Panc1 (cell line): Measurements from ENCODE around the gene ACER1. TPM values are rescaled to one million over a fixed set of nuclear protein-coding genes. Genes with fewer than 3 reads are reported as not detected.
A peak's percentile ranks its signal among the peaks of the same experiment; 100 is the strongest.

ENCODE experiments used
- ATAC-seq: fragments of 200-7000 bp; cut with Tn5 transposase; 2 replicates; pipeline ENCODE4 v1.9.1; 2020; ENCODE audit warnings: mild to moderate bottlenecking, moderate library complexity
- BruUV-seq: library from RNA; stranded (reverse); fragments of 400-500 nt; replicated peaks from 2 replicates; lab custom pipeline; 2021; lab: Mats Ljungman, UMichigan
- CTCF ChIA-PET: fragments of 300-600 bp; sonication (Branson Sonifier 250); formaldehyde crosslinking; loops from one replicate; lab custom pipeline; 2022; ENCODE audit warnings: antibody characterized with exemption; lab: Charles Lee
- POLR2A ChIA-PET: fragments of 300-600 bp; sonication (Branson Sonifier 250); formaldehyde crosslinking; loops from one replicate; lab custom pipeline; 2022; ENCODE audit warnings: antibody characterized with exemption; lab: Charles Lee
- DNase-seq: peaks from one replicate; pipeline ENCODE4 v3.0.0-alpha.2; 2010; ENCODE audit warnings: low read depth, low spot score
- H3K27ac ChIP-seq: 2 replicates; pipeline ENCODE4 v1.5.1; 2011; ENCODE audit warnings: mild to moderate bottlenecking, low read length, inconsistent platforms
- H3K27me3 ChIP-seq: fragments of 200-500 bp; sonication (Bioruptor generic); 2 replicates; pipeline ENCODE4 v1.6.0; 2014; ENCODE audit warnings: low read length, inconsistent platforms; ENCODE audit not compliant: control insufficient read depth, insufficient read depth
- H3K36me3 ChIP-seq: fragments of 200-500 bp; sonication (Bioruptor generic); 2 replicates; pipeline ENCODE4 v1.5.1; 2014; ENCODE audit warnings: inconsistent platforms, mild to moderate bottlenecking, low read length, moderate library complexity; ENCODE audit not compliant: control insufficient read depth, insufficient read depth
- H3K4me1 ChIP-seq: 2 replicates; pipeline ENCODE4 v1.5.1; 2011; ENCODE audit warnings: inconsistent platforms, mild to moderate bottlenecking, low read length, moderate library complexity; ENCODE audit not compliant: control insufficient read depth, insufficient read depth
- H3K4me3 ChIP-seq, 2 experiments: 2 replicates each; pipeline ENCODE4 v1.5.1; 2011 to 2012; ENCODE audit warnings: low read depth in 2 of 2, low read length in 2 of 2, mild to moderate bottlenecking in 2 of 2, inconsistent platforms in 1 of 2, moderate library complexity in 1 of 2
- H3K9me3 ChIP-seq: fragments of 200-500 bp; sonication (Bioruptor generic); 2 replicates; pipeline ENCODE4 v1.5.1; 2014; ENCODE audit warnings: low read depth, mild to moderate bottlenecking, inconsistent platforms, low read length, moderate library complexity; ENCODE audit not compliant: control insufficient read depth, insufficient read depth
- POLR2AphosphoS5 ChIP-seq: IDR thresholded peaks from 2 replicates; pipeline ENCODE4 v1.6.1; 2012; ENCODE audit warnings: mild to moderate bottlenecking, low read depth, low read length, moderate library complexity
- SIN3A ChIP-seq: IDR thresholded peaks from 2 replicates; pipeline ENCODE4 v1.6.1; 2012; ENCODE audit warnings: low read depth, mild to moderate bottlenecking, low read length, moderate library complexity, borderline replicate concordance; ENCODE audit not compliant: insufficient read depth
- TCF7L2 ChIP-seq: IDR thresholded peaks from 2 replicates; pipeline ENCODE4 v1.6.1; 2011; ENCODE audit warnings: mild to moderate bottlenecking, low read depth, low read length, inconsistent platforms
- in situ Hi-C: cut with HindIII; loops from 2 replicates; pipeline ENCODE4 v1.10.0; 2016; ENCODE audit warnings: low sequenced_read_pairs, low pct_unique_long_range_greater_than_20kb
- intact Hi-C: fragments of 100-400 bp; cut with micrococcal nuclease; formaldehyde crosslinking; loops from one replicate; pipeline ENCODE4 v1.10.0; 2022; ENCODE audit not compliant: unreplicated experiment
- total RNA-seq: library from RNA; stranded (reverse); gene quantifications from one replicate; pipeline ENCODE4 v1.2.1, GENCODE V29; 2021; ENCODE audit not compliant: unreplicated experiment
- TF ChIP-seq, protein P1 (sequence below), 2 experiments: IDR thresholded peaks; 2 replicates each; pipeline ENCODE4 v1.6.1; 2011 to 2012; ENCODE audit warnings: low read depth in 2 of 2, control low read depth in 1 of 2, low read length in 1 of 2, mild to moderate bottlenecking in 1 of 2, moderate library complexity in 1 of 2; ENCODE audit not compliant: insufficient read depth in 1 of 2
- TF ChIP-seq, protein P2 (sequence below): fragments of 450-650 bp; IDR thresholded peaks from 2 replicates; pipeline ENCODE4 v1.5.1; 2017; ENCODE audit warnings: mild to moderate bottlenecking

The ACER1 gene
- total RNA-seq, 1 experiment from 2014 or later, result not detected

DNA sequence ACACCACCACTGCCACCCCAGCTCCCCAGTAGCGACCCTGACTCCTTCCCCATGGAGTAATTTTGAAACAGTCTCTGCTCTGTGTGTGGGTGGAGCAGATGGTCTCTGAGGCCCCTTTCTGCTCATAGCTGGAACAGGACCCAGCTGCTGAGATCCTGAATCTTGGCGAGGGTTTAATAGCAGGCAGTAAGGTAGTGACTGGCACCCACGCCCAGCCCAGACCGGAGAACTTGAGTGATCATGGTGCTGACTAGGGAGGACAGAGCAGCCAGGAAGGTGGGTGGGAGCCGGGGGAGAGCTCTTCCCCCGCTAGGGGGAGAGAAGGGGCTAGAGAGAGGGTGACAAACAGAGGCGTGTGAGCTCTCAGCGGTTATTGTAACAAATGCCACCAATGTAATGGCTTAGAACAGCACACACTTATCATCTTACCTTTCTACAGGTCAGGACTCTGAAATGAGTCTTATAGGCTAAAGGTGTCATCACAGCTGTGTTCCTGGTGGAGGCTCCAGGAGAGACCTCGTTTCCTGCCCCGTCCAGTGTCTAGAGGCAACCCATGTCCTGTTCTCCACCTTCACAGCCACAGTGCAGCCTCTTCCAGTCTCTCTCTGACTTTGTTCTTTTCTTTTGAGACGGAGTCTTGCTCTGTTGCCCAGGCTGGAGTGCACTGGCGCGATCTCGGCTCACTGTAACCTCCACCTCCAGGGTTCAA lies 7.2 kb upstream of the ACER1 start:
- no peak overlapping the region for H3K27ac ChIP-seq
- no TSS peak for BruUV-seq
- CTCF ChIA-PET, result interaction anchor here (0.7 kb wide), 1 partner anchor 361 kb away, joined by 3 read pairs; no protein-coding TSS in a partner anchor
- no peaks in the 10 kb centered on the region for H3K36me3 ChIP-seq
- ATAC-seq, result peak; percentile 51
- intact Hi-C loops, result no loop called here
- no peaks in the 10 kb centered on the region for H3K4me1 ChIP-seq
- DNase-seq, result no peak
- H3K4me3 ChIP-seq, result no peak overlapping the region
- no peaks in the 10 kb centered on the region for H3K27me3 ChIP-seq
- in situ Hi-C loops, result no loop called here
- POLR2A ChIA-PET, result interaction anchor here (0.6 kb wide), 1 partner anchor 22 kb away, joined by 3 read pairs; no protein-coding TSS in a partner anchor
- TF ChIP-seq TCF7L2, result no peak
- TF ChIP-seq, protein P1, sequence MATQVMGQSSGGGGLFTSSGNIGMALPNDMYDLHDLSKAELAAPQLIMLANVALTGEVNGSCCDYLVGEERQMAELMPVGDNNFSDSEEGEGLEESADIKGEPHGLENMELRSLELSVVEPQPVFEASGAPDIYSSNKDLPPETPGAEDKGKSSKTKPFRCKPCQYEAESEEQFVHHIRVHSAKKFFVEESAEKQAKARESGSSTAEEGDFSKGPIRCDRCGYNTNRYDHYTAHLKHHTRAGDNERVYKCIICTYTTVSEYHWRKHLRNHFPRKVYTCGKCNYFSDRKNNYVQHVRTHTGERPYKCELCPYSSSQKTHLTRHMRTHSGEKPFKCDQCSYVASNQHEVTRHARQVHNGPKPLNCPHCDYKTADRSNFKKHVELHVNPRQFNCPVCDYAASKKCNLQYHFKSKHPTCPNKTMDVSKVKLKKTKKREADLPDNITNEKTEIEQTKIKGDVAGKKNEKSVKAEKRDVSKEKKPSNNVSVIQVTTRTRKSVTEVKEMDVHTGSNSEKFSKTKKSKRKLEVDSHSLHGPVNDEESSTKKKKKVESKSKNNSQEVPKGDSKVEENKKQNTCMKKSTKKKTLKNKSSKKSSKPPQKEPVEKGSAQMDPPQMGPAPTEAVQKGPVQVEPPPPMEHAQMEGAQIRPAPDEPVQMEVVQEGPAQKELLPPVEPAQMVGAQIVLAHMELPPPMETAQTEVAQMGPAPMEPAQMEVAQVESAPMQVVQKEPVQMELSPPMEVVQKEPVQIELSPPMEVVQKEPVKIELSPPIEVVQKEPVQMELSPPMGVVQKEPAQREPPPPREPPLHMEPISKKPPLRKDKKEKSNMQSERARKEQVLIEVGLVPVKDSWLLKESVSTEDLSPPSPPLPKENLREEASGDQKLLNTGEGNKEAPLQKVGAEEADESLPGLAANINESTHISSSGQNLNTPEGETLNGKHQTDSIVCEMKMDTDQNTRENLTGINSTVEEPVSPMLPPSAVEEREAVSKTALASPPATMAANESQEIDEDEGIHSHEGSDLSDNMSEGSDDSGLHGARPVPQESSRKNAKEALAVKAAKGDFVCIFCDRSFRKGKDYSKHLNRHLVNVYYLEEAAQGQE (IDR thresholded peaks at IDR 0.05; ENCODE audit: insufficient read depth in 1 of 2, low read depth in 2 of 2, low read length in 1 of 2), result no peak
- TF ChIP-seq SIN3A, result no peak
- no peak for TF ChIP-seq POLR2AphosphoS5
- TF ChIP-seq, protein P2, sequence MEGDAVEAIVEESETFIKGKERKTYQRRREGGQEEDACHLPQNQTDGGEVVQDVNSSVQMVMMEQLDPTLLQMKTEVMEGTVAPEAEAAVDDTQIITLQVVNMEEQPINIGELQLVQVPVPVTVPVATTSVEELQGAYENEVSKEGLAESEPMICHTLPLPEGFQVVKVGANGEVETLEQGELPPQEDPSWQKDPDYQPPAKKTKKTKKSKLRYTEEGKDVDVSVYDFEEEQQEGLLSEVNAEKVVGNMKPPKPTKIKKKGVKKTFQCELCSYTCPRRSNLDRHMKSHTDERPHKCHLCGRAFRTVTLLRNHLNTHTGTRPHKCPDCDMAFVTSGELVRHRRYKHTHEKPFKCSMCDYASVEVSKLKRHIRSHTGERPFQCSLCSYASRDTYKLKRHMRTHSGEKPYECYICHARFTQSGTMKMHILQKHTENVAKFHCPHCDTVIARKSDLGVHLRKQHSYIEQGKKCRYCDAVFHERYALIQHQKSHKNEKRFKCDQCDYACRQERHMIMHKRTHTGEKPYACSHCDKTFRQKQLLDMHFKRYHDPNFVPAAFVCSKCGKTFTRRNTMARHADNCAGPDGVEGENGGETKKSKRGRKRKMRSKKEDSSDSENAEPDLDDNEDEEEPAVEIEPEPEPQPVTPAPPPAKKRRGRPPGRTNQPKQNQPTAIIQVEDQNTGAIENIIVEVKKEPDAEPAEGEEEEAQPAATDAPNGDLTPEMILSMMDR, result no peak
- no peaks in the 10 kb centered on the region for H3K9me3 ChIP-seq

GRCh38 chr19:6334490-6335285 lies 1.3 kb upstream of the ACER1 start:
- Histone ChIP-seq H3K9me3 (no peaks in the 10 kb centered on the region), H3K27ac (no peak overlapping the region), H3K27me3 (no peaks in the 10 kb centered on the region), H3K4me3 (no peak overlapping the region), H3K36me3 (no peaks in the 10 kb centered on the region), H3K4me1 (no peaks in the 10 kb centered on the region)
- no TSS peak for BruUV-seq
- ATAC-seq, result no peak
- POLR2A ChIA-PET, result no interaction called here
- intact Hi-C loops (no loop called here), in situ Hi-C loops (no loop called here)
- DNase-seq, result no peak
- CTCF ChIA-PET, result no interaction called here
- TF ChIP-seq, protein P1 (IDR thresholded peaks at IDR 0.05; ENCODE audit: insufficient read depth in 1 of 2, low read depth in 2 of 2, low read length in 1 of 2), result no peak
- TF ChIP-seq, protein P2, result no peak
- TF ChIP-seq POLR2AphosphoS5 (no peak), SIN3A (no peak), TCF7L2 (no peak)
